K562 (cell line): ENCODE measurements around the gene MRPL48. TPM values are rescaled to one million over a fixed set of nuclear protein-coding genes. Genes with fewer than 3 reads are reported as not detected.
A peak's percentile ranks its signal among the peaks of the same experiment; 100 is the strongest.

ENCODE experiments used
- ADNP ChIP-seq: fragments of 200-800 bp; sonication (Bioruptor generic); IDR thresholded peaks from 2 replicates; pipeline ENCODE4 v1.6.1; 2016; ENCODE audit warnings: missing genetic modification characterization, missing compliant biosample characterization
- BCL6 ChIP-seq: fragments of 250-450 bp; sonication (Bioruptor Pico); IDR thresholded peaks from 2 replicates; pipeline ENCODE4 v1.4.0; 2020
- BMI1 ChIP-seq: fragments of 150-350 bp; IDR thresholded peaks from 2 replicates; pipeline ENCODE4 v1.6.1; 2014; ENCODE audit warnings: low read length
- C11orf30 ChIP-seq: fragments of 450-650 bp; IDR thresholded peaks from 2 replicates; pipeline ENCODE4 v1.6.1; 2016; ENCODE audit warnings: low read depth, mild to moderate bottlenecking
- CBFA2T2 ChIP-seq: fragments of 450-650 bp; conservative IDR thresholded peaks from 2 replicates; pipeline ENCODE4 v1.6.1; 2017; ENCODE audit warnings: mild to moderate bottlenecking
- CHD1 ChIP-seq: fragments of 200-600 bp; sonication (generic); IDR thresholded peaks from one replicate; pipeline ENCODE4 v1.6.1; 2012; ENCODE audit warnings: mild to moderate bottlenecking, moderate library complexity, low read length, inconsistent platforms
- CHD4 ChIP-seq: fragments of 200-600 bp; sonication (generic); IDR thresholded peaks from 3 replicates; pipeline ENCODE4 v1.6.1; 2012; ENCODE audit warnings: low read depth, mild to moderate bottlenecking, mixed read lengths, low read length, inconsistent platforms; ENCODE audit not compliant: insufficient read depth, insufficient replicate concordance, poor library complexity, severe bottlenecking
- CREM ChIP-seq: IDR thresholded peaks from 2 replicates; pipeline ENCODE4 v1.6.1; 2014; ENCODE audit warnings: antibody characterized with exemption, low read depth
- E2F5 ChIP-seq: sonication (generic); formaldehyde crosslinking; IDR thresholded peaks from 2 replicates; pipeline ENCODE4 v1.8.0; 2022; ENCODE audit warnings: mild to moderate bottlenecking, missing genetic modification reagents
- FOXK1 ChIP-seq: sonication (generic); formaldehyde crosslinking; IDR thresholded peaks from 2 replicates; pipeline ENCODE4 v1.8.0; 2022; ENCODE audit warnings: missing genetic modification reagents, mild to moderate bottlenecking, borderline replicate concordance
- HDAC2 ChIP-seq: fragments of 450-650 bp; IDR thresholded peaks from 2 replicates; pipeline ENCODE4 v1.6.1; 2016; ENCODE audit warnings: mild to moderate bottlenecking
- HMGN3 ChIP-seq: IDR thresholded peaks from 2 replicates; pipeline ENCODE4 v1.6.1; 2011; ENCODE audit warnings: borderline replicate concordance, low read depth, mild to moderate bottlenecking, mixed read lengths, low read length; ENCODE audit not compliant: insufficient read length; ENCODE audit errors: extremely low read depth
- HNRNPUL1 ChIP-seq: fragments of 200-400 bp; formaldehyde crosslinking; IDR thresholded peaks from 2 replicates; pipeline ENCODE4 v1.6.1; 2017; ENCODE audit warnings: low read length
- KLF10 ChIP-seq: fragments of 250-450 bp; sonication (Bioruptor Pico); IDR thresholded peaks from 2 replicates; pipeline ENCODE4 v1.6.1; 2021; ENCODE audit warnings: matching md5 sums
- PHB2 ChIP-seq: fragments of 450-650 bp; IDR thresholded peaks from 2 replicates; pipeline ENCODE4 v1.6.1; 2017; ENCODE audit warnings: low read depth
- SIN3B ChIP-seq: fragments of 450-650 bp; IDR thresholded peaks from 2 replicates; pipeline ENCODE4 v1.6.1; 2017; ENCODE audit warnings: low read depth, mild to moderate bottlenecking, moderate library complexity
- SOX6 ChIP-seq: fragments of 450-650 bp; IDR thresholded peaks from 2 replicates; pipeline ENCODE4 v1.6.1; 2014; ENCODE audit warnings: mild to moderate bottlenecking
- SRF ChIP-seq, 2 experiments: fragments of 250-450, 450-650 bp in 1 of 2; sonication (Bioruptor Pico) in 1 of 2; sonication (generic) in 1 of 2; formaldehyde crosslinking; IDR thresholded peaks; 2 replicates each; pipeline versions ENCODE4 v1.5.0 to v1.5.1; 2020 to 2022; ENCODE audit warnings: mild to moderate bottlenecking in 1 of 2, missing genetic modification reagents in 1 of 2
- SRSF7 ChIP-seq: fragments of 200-400 bp; formaldehyde crosslinking; optimal IDR thresholded peaks from 2 replicates; pipeline ENCODE3; 2017; ENCODE audit warnings: mild to moderate bottlenecking, low read depth, low read length
- STAT5B ChIP-seq: fragments of 250-450 bp; sonication (Bioruptor Pico); IDR thresholded peaks from 2 replicates; pipeline ENCODE4 v1.8.0; 2021; ENCODE audit warnings: mild to moderate bottlenecking, inconsistent platforms
- ZBTB2 ChIP-seq: fragments of 450-650 bp; IDR thresholded peaks from 2 replicates; pipeline ENCODE4 v1.6.1; 2016; ENCODE audit warnings: antibody characterized with exemption
- ZNF212 ChIP-seq: fragments of 450-650 bp; formaldehyde crosslinking; IDR thresholded peaks from 2 replicates; pipeline ENCODE4 v1.4.0; 2020; ENCODE audit warnings: mild to moderate bottlenecking
- ZNF551 ChIP-seq: fragments of 250-450 bp; sonication (Bioruptor Pico); IDR thresholded peaks from 2 replicates; pipeline ENCODE4 v1.5.0; 2021; ENCODE audit warnings: mild to moderate bottlenecking, moderate library complexity
- ZNF830 ChIP-seq: fragments of 250-450 bp; sonication (Bioruptor Pico); IDR thresholded peaks from 2 replicates; pipeline ENCODE4 v1.5.0; 2021; ENCODE audit warnings: mild to moderate bottlenecking
- polyA plus RNA-seq, 8 experiments: library from polyadenylated mRNA; depleted of rRNA in 4 of 8; stranded (reverse) in 5 of 8; unstranded in 3 of 8; fragments of >200 nt; fragmentation: Nextera tagmentation in 2 of 8; fragmentation: Illumina TruSeq in 1 of 8; extraction: Ambion mirVana in 2 of 8; extraction: Trizol in 1 of 8; gene quantifications; 2 replicates each; pipeline versions ENCODE4 v1.2.1 to v1.2.3, GENCODE V29; 2011 to 2014; ENCODE audit warnings: inconsistent platforms in 1 of 8, missing spikeins in 1 of 8
- total RNA-seq, 7 experiments: library from RNA; depleted of rRNA in 6 of 7; stranded (reverse); fragments of >200 nt in 6 of 7; fragmentation: Illumina TruSeq in 2 of 7; extraction: Trizol in 2 of 7; gene quantifications; 2 replicates each; pipeline versions ENCODE4 v1.2.1 to v1.2.3, GENCODE V29; 2011 to 2021; ENCODE audit warnings: low replicate concordance in 1 of 7
- TF ChIP-seq, protein P1 (sequence below): IDR thresholded peaks from 2 replicates; pipeline ENCODE4 v1.6.1; 2011; ENCODE audit not compliant: insufficient read length; ENCODE audit errors: extremely low read depth
- TF ChIP-seq, protein P2 (sequence below): sonication (generic); formaldehyde crosslinking; IDR thresholded peaks from 2 replicates; pipeline ENCODE4 v1.9.0; 2022; ENCODE audit warnings: mild to moderate bottlenecking, missing genetic modification reagents

MRPL48 gene
- total and polyA plus RNA-seq, 9 of the 15 experiments (the other 6 are each of a cell fraction or from before 2014, with no cell fraction given): 66.0 to 237 (median 104) TPM

- TF ChIP-seq FOXK1: peak; percentile 73
- no peak for TF ChIP-seq SRSF7
- TF ChIP-seq, protein P1, sequence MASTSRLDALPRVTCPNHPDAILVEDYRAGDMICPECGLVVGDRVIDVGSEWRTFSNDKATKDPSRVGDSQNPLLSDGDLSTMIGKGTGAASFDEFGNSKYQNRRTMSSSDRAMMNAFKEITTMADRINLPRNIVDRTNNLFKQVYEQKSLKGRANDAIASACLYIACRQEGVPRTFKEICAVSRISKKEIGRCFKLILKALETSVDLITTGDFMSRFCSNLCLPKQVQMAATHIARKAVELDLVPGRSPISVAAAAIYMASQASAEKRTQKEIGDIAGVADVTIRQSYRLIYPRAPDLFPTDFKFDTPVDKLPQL: peak; percentile 82
- peak; percentile 77 for TF ChIP-seq HDAC2
- 0 out of 2 replicates have a peak, but pooled peaks have one; percentile 27 for TF ChIP-seq E2F5 (CRISPR knock-in tag)
- no peak for TF ChIP-seq KLF10
- no peak for TF ChIP-seq ZNF212 (CRISPR knock-in tag)
- peak; percentile 96 for TF ChIP-seq SIN3B
- peak; percentile 27; the same call in 1 of the 2 replicates for TF ChIP-seq ZNF830 (CRISPR knock-in tag)
- no peak for TF ChIP-seq ZNF551 (CRISPR knock-in tag)
- no peak for TF ChIP-seq SRF (CRISPR knock-in tag; IDR thresholded peaks at IDR 0.05)
- peak; percentile 56; the same call in 1 of the 2 replicates for TF ChIP-seq SOX6
- TF ChIP-seq BCL6 (CRISPR knock-in tag): no peak
- TF ChIP-seq BMI1: no peak
- peak; percentile 70; the same call in 1 of the 2 replicates for TF ChIP-seq ZBTB2
- peak; percentile 94 for TF ChIP-seq HMGN3
- TF ChIP-seq CBFA2T2: no peak
- peak; percentile 98 for TF ChIP-seq C11orf30
- TF ChIP-seq PHB2: no peak
- no peak for TF ChIP-seq STAT5B (CRISPR knock-in tag)
- TF ChIP-seq CREM: peak; percentile 57
- TF ChIP-seq ADNP (tag): no peak
- TF ChIP-seq CHD4: no peak
- TF ChIP-seq, protein P2, sequence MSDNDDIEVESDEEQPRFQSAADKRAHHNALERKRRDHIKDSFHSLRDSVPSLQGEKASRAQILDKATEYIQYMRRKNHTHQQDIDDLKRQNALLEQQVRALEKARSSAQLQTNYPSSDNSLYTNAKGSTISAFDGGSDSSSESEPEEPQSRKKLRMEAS: peak; percentile 95
- TF ChIP-seq HNRNPUL1: no peak
- peak; percentile 79 for TF ChIP-seq CHD1
These were observed at the start of gene MRPL48 (continued) for GRCh38 chr11:73787643-73788558.
